ENCODE results near the gene PCAT7. TPM values are rescaled to one million over a fixed set of nuclear protein-coding genes. Genes with fewer than 3 reads are reported as not detected.
"Not testable (repeated sequence)": the region's sequence is repeated elsewhere in the genome, so short reads cannot be mapped to it uniquely, and the experiment has no call there.

PCAT7 gene
- 0.03 TPM in 1 of 2 replicates, not detected in the other for polyA plus RNA-seq (2012; rRNA removed)
- 0.01 TPM in 1 of 2 replicates, not detected in the other for polyA plus RNA-seq (2012; cell fraction: cytosol; rRNA removed)
- not detected in 2 replicates for polyA plus RNA-seq (2012; cell fraction: nucleus; rRNA removed)

GRCh38 chr9:94554439-94555331, at the start of gene PCAT7:
PCAT7 (plus strand) TSS chr9:94555083.
- POLR2A ChIA-PET = no interaction called here
- Histone ChIP-seq H3K4me1 (ENCODE audit: control insufficient read depth in 1 of 2, insufficient read depth in 2 of 2, low read depth in 1 of 2, low read length in 1 of 2) (no peaks in the 10 kb centered on the region; a peak in 1 of 4 replicates), H4K20me1 (ENCODE audit: insufficient read depth) (no peaks in the 10 kb centered on the region), H3K79me2 (ENCODE audit: insufficient read depth) (no peaks in the 10 kb centered on the region), H2AFZ (ENCODE audit: low read depth) (no peak within 1 kb of the TSS), H3K4me2 (no peak within 1 kb of the TSS), H3K27me3 (ENCODE audit: insufficient read depth) (no peaks in the 10 kb centered on the region), H3K4me3 (ENCODE audit: low read depth in 2 of 2, low read length in 1 of 2) (no peak within 1 kb of the TSS), H3K36me3 (replicated peaks in 1 of 2; ENCODE audit: control insufficient read depth in 1 of 2, insufficient read depth in 2 of 2, low read length in 1 of 2) (no peaks in the 10 kb centered on the region), H3K27ac (ENCODE audit: low read depth in 2 of 2, low read length in 1 of 2) (no peak within 1 kb of the TSS), H3K9me2 (no peaks in the 10 kb centered on the region), H3K9ac (no peak within 1 kb of the TSS), H3F3A (replicated peaks; ENCODE audit: insufficient read depth) (no peaks in the 10 kb centered on the region), H3K9me3 (no peaks in the 10 kb centered on the region)
- peak; percentile 56 for DNase-seq
- TF ChIP-seq RAD21 (IDR thresholded peaks at IDR 0.05; ENCODE audit: low read length) = peak; percentile 58
- TF ChIP-seq GABPA (IDR thresholded peaks at IDR 0.05; ENCODE audit: low read depth) = no peak
- TF ChIP-seq TAF1 (IDR thresholded peaks at IDR 0.05; ENCODE audit: borderline replicate concordance, low read depth, low read length) = no peak
- TF ChIP-seq SMC3 (IDR thresholded peaks at IDR 0.05; ENCODE audit: low read depth, low read length) = peak; percentile 13; the same call in 1 of the 2 replicates
- TF ChIP-seq CTCF (IDR thresholded peaks at IDR 0.05) = no peak
- TF ChIP-seq NFIC (IDR thresholded peaks at IDR 0.05; ENCODE audit: borderline replicate concordance) = no peak
- CTCF ChIA-PET = interaction anchor here (0.6 to 2.0 kb wide), 4 partner anchors 8 to 442 kb away, joined by 3 to 8 read pairs (median 5); no protein-coding TSS in a partner anchor
- WGBS (ENCODE audit: low lambda C conversion rate) = 78% methylated on average over 24 of the region's 40 CpGs

- H3K27ac ChIP-seq (ENCODE audit: low read depth in 2 of 2, low read length in 1 of 2); CTCF ChIA-PET; POLR2A ChIA-PET; H3K36me3 ChIP-seq (replicated peaks in 1 of 2; ENCODE audit: control insufficient read depth in 1 of 2, insufficient read depth in 2 of 2, low read length in 1 of 2); H2AFZ ChIP-seq (ENCODE audit: low read depth); H3F3A ChIP-seq (replicated peaks; ENCODE audit: insufficient read depth); DNase-seq; H3K27me3 ChIP-seq (ENCODE audit: insufficient read depth); H3K4me2 ChIP-seq; H3K9ac ChIP-seq; H3K79me2 ChIP-seq (ENCODE audit: insufficient read depth); H3K4me3 ChIP-seq (ENCODE audit: low read depth in 2 of 2, low read length in 1 of 2); H3K4me1 ChIP-seq (ENCODE audit: control insufficient read depth in 1 of 2, insufficient read depth in 2 of 2, low read depth in 1 of 2, low read length in 1 of 2); H3K9me3 ChIP-seq; H4K20me1 ChIP-seq (ENCODE audit: insufficient read depth); H3K9me2 ChIP-seq: not testable (repeated sequence)
- 62% methylated on average over 4 of the region's 4 CpGs for WGBS (ENCODE audit: low lambda C conversion rate)
Observed at GRCh38 chr9:94506370-94506769, 48.5 kb upstream of the PCAT7 start.

- Histone ChIP-seq H4K20me1 (ENCODE audit: insufficient read depth) (no peaks in the 10 kb centered on the region), H3F3A (replicated peaks; ENCODE audit: insufficient read depth) (no peaks in the 10 kb centered on the region), H3K36me3 (replicated peaks in 1 of 2; ENCODE audit: control insufficient read depth in 1 of 2, insufficient read depth in 2 of 2, low read length in 1 of 2) (no peaks in the 10 kb centered on the region), H3K79me2 (ENCODE audit: insufficient read depth) (no peaks in the 10 kb centered on the region), H3K27ac (ENCODE audit: low read depth in 2 of 2, low read length in 1 of 2) (no peak overlapping the region), H3K4me1 (ENCODE audit: control insufficient read depth in 1 of 2, insufficient read depth in 2 of 2, low read depth in 1 of 2, low read length in 1 of 2) (peaks cover 0 to 12% of the 10 kb centered on the region in 2 experiments; a peak in 2 of 4 replicates), H3K4me2 (no peak overlapping the region), H3K27me3 (ENCODE audit: insufficient read depth) (no peaks in the 10 kb centered on the region), H2AFZ (ENCODE audit: low read depth) (no peak overlapping the region), H3K4me3 (ENCODE audit: low read depth in 2 of 2, low read length in 1 of 2) (no peak overlapping the region), H3K9ac (no peak overlapping the region), H3K9me3 (no peaks in the 10 kb centered on the region), H3K9me2 (no peaks in the 10 kb centered on the region)
- ChIA-PET POLR2A (no interaction called here), CTCF (no interaction called here)
- no peak for DNase-seq
- TF ChIP-seq REST (IDR thresholded peaks at IDR 0.05; ENCODE audit: low read depth, low read length) (no peak), MEF2A (IDR thresholded peaks at IDR 0.05; ENCODE audit: borderline replicate concordance, low read depth) (no peak), NFIC (IDR thresholded peaks at IDR 0.05; ENCODE audit: borderline replicate concordance) (no peak)
- WGBS (ENCODE audit: low lambda C conversion rate) = 69% methylated on average over 7 of the region's 7 CpGs
Observed at GRCh38 chr9:94507531-94508258, 47.2 kb upstream of the PCAT7 start.
